ENCODE results near the gene ESYT1.

- TF ChIP-seq CTCF (IDR thresholded peaks at IDR 0.05), result no peak
- no peak for TF ChIP-seq POLR2AphosphoS5 (IDR thresholded peaks at IDR 0.05; ENCODE audit: low read depth, low read length)
- no peak for TF ChIP-seq SIN3A (IDR thresholded peaks at IDR 0.05; ENCODE audit: borderline replicate concordance, insufficient read depth, low read depth, low read length)
These were observed 27.0 kb upstream of the ESYT1 start for GRCh38 chr12:56101045-56101444.
